ENCODE measurements around the gene ENAM.

DNA sequence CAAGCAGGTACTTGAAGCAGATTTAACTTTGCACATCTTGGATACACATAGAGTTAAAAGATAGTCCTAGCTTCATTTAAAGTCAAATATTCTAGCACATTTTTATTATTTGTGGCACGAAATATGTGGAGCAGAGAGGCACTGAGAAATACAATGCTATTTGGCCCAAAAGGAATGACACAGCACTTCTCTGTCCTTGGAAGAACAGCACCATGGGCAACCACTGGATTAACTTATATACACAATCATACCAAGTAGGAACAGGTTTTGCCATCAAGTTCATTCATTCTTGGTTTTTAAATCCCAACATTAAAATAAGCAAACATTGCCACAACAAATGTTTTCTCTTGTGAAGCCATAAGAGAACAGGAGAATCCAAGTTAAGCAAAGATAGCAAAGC lies 924 bp upstream of the ENAM start:
- TF ChIP-seq, protein P1, sequence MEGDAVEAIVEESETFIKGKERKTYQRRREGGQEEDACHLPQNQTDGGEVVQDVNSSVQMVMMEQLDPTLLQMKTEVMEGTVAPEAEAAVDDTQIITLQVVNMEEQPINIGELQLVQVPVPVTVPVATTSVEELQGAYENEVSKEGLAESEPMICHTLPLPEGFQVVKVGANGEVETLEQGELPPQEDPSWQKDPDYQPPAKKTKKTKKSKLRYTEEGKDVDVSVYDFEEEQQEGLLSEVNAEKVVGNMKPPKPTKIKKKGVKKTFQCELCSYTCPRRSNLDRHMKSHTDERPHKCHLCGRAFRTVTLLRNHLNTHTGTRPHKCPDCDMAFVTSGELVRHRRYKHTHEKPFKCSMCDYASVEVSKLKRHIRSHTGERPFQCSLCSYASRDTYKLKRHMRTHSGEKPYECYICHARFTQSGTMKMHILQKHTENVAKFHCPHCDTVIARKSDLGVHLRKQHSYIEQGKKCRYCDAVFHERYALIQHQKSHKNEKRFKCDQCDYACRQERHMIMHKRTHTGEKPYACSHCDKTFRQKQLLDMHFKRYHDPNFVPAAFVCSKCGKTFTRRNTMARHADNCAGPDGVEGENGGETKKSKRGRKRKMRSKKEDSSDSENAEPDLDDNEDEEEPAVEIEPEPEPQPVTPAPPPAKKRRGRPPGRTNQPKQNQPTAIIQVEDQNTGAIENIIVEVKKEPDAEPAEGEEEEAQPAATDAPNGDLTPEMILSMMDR (IDR thresholded peaks at IDR 0.05 in 2 of 3, conservative IDR thresholded peaks at IDR 0.05 in 1 of 3; ENCODE audit: control insufficient read depth in 2 of 3, extremely low read depth in 1 of 3, insufficient read depth in 1 of 3, low read depth in 3 of 3, low read length in 3 of 3), result no peak
- TF ChIP-seq BMI1 (IDR thresholded peaks at IDR 0.05; ENCODE audit: borderline replicate concordance) (no peak), ZBED1 (IDR thresholded peaks at IDR 0.05; ENCODE audit: borderline replicate concordance) (no peak), EGR1 (IDR thresholded peaks at IDR 0.05; ENCODE audit: borderline replicate concordance in 1 of 2, low read depth in 2 of 2, low read length in 2 of 2) (no peak), NBN (IDR thresholded peaks at IDR 0.05) (no peak), BHLHE40 (IDR thresholded peaks at IDR 0.05; ENCODE audit: borderline replicate concordance in 1 of 2, low read depth in 2 of 2, low read length in 1 of 2) (no peak), SREBF1 (IDR thresholded peaks at IDR 0.05; ENCODE audit: low read length) (no peak)
- TF ChIP-seq, protein P2, sequence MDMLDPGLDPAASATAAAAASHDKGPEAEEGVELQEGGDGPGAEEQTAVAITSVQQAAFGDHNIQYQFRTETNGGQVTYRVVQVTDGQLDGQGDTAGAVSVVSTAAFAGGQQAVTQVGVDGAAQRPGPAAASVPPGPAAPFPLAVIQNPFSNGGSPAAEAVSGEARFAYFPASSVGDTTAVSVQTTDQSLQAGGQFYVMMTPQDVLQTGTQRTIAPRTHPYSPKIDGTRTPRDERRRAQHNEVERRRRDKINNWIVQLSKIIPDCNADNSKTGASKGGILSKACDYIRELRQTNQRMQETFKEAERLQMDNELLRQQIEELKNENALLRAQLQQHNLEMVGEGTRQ (IDR thresholded peaks at IDR 0.05; ENCODE audit: borderline replicate concordance, low read depth, low read length), result no peak
- TF ChIP-seq, protein P3, sequence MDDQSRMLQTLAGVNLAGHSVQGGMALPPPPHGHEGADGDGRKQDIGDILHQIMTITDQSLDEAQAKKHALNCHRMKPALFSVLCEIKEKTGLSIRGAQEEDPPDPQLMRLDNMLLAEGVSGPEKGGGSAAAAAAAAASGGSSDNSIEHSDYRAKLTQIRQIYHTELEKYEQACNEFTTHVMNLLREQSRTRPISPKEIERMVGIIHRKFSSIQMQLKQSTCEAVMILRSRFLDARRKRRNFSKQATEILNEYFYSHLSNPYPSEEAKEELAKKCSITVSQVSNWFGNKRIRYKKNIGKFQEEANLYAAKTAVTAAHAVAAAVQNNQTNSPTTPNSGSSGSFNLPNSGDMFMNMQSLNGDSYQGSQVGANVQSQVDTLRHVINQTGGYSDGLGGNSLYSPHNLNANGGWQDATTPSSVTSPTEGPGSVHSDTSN (IDR thresholded peaks at IDR 0.05; ENCODE audit: insufficient replicate concordance, low read depth, low read length), result no peak
- TF ChIP-seq, protein P4, sequence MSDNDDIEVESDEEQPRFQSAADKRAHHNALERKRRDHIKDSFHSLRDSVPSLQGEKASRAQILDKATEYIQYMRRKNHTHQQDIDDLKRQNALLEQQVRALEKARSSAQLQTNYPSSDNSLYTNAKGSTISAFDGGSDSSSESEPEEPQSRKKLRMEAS (IDR thresholded peaks at IDR 0.05; ENCODE audit: low read depth, low read length), result no peak
- TF ChIP-seq, protein P5, sequence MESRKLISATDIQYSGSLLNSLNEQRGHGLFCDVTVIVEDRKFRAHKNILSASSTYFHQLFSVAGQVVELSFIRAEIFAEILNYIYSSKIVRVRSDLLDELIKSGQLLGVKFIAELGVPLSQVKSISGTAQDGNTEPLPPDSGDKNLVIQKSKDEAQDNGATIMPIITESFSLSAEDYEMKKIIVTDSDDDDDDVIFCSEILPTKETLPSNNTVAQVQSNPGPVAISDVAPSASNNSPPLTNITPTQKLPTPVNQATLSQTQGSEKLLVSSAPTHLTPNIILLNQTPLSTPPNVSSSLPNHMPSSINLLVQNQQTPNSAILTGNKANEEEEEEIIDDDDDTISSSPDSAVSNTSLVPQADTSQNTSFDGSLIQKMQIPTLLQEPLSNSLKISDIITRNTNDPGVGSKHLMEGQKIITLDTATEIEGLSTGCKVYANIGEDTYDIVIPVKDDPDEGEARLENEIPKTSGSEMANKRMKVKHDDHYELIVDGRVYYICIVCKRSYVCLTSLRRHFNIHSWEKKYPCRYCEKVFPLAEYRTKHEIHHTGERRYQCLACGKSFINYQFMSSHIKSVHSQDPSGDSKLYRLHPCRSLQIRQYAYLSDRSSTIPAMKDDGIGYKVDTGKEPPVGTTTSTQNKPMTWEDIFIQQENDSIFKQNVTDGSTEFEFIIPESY (IDR thresholded peaks at IDR 0.05), result no peak
- TF ChIP-seq, protein P6, sequence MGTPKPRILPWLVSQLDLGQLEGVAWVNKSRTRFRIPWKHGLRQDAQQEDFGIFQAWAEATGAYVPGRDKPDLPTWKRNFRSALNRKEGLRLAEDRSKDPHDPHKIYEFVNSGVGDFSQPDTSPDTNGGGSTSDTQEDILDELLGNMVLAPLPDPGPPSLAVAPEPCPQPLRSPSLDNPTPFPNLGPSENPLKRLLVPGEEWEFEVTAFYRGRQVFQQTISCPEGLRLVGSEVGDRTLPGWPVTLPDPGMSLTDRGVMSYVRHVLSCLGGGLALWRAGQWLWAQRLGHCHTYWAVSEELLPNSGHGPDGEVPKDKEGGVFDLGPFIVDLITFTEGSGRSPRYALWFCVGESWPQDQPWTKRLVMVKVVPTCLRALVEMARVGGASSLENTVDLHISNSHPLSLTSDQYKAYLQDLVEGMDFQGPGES (IDR thresholded peaks at IDR 0.05), result no peak

Measured in GM12878 (cell line).